HepG2 (cell line): ENCODE data around the gene XPO1.

ENCODE experiments used
- CBFB ChIP-seq: sonication (generic); formaldehyde crosslinking; IDR thresholded peaks from 2 replicates; pipeline ENCODE4 v1.4.0; 2020; ENCODE audit warnings: missing genetic modification reagents
- MYC ChIP-seq: sonication (generic); formaldehyde crosslinking; IDR thresholded peaks from 2 replicates; pipeline ENCODE4 v1.9.0; 2021; ENCODE audit warnings: missing genetic modification reagents, borderline replicate concordance
- PBX2 ChIP-seq: IDR thresholded peaks from 2 replicates; pipeline ENCODE4 v1.6.1; 2016; ENCODE audit warnings: control low read depth
- POLR2A ChIP-seq, 2 experiments: IDR thresholded peaks; 2 replicates each; pipeline ENCODE4 v1.6.1; 2011; ENCODE audit warnings: low read depth in 2 of 2, low read length in 2 of 2, mild to moderate bottlenecking in 1 of 2, moderate library complexity in 1 of 2; ENCODE audit not compliant: insufficient read depth in 1 of 2
- POLR2AphosphoS5 ChIP-seq: IDR thresholded peaks from 2 replicates; pipeline ENCODE4 v1.6.1; 2012; ENCODE audit warnings: low read depth, low read length
- POLR2G ChIP-seq: fragments of 200-400 bp; formaldehyde crosslinking; IDR thresholded peaks from 2 replicates; pipeline ENCODE4 v1.6.1; 2018; ENCODE audit warnings: mild to moderate bottlenecking, low read depth, low read length, moderate library complexity
- RFX5 ChIP-seq: IDR thresholded peaks from 2 replicates; pipeline ENCODE4 v1.6.1; 2011; ENCODE audit warnings: low read depth, low read length, improper control_type of control experiment
- TOE1 ChIP-seq: sonication (generic); formaldehyde crosslinking; IDR thresholded peaks from 2 replicates; pipeline ENCODE4 v1.4.0; 2020; ENCODE audit warnings: mild to moderate bottlenecking, missing genetic modification reagents
- TF ChIP-seq, protein P1 (sequence below): sonication (generic); formaldehyde crosslinking; IDR thresholded peaks from 2 replicates; pipeline ENCODE4 v1.5.0; 2020; ENCODE audit warnings: mild to moderate bottlenecking, missing genetic modification reagents, moderate library complexity
- TF ChIP-seq, protein P2 (sequence below): sonication (generic); formaldehyde crosslinking; IDR thresholded peaks from 2 replicates; pipeline ENCODE4 v1.4.0; 2020; ENCODE audit warnings: low read depth, mild to moderate bottlenecking, missing genetic modification reagents
- TF ChIP-seq, protein P3 (sequence below): sonication (generic); formaldehyde crosslinking; IDR thresholded peaks from 2 replicates; pipeline ENCODE4 v1.4.0; 2020; ENCODE audit warnings: missing genetic modification reagents

DNA sequence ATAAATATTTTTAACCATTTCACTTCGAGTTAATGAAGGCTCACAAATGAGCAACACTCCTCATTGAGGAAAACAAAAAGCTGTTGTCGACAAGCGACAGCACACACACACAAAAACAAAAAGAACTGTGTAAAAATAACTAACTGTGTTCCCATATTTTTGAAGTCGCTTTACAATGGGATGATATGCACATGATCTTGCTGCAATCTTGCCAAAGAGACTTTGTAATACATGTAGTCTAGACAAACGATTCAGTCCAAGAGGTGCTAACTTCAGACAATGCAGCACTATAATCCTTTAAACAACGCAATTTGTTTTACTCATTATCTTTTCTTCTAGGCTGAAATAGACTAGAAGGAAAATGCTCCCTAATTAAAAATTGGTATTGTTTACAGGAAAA is 60.1 kb downstream of the XPO1 start:
- TF ChIP-seq CBFB (CRISPR knock-in tag) (no peak), POLR2A (IDR thresholded peaks at IDR 0.05; ENCODE audit: insufficient read depth in 1 of 2, low read depth in 2 of 2, low read length in 2 of 2) (no peak), PBX2 (CRISPR knock-in tag) (no peak), TOE1 (CRISPR knock-in tag) (no peak), MYC (CRISPR knock-in tag) (no peak), POLR2AphosphoS5 (no peak), RFX5 (no peak), POLR2G (no peak)
- TF ChIP-seq, protein P1, sequence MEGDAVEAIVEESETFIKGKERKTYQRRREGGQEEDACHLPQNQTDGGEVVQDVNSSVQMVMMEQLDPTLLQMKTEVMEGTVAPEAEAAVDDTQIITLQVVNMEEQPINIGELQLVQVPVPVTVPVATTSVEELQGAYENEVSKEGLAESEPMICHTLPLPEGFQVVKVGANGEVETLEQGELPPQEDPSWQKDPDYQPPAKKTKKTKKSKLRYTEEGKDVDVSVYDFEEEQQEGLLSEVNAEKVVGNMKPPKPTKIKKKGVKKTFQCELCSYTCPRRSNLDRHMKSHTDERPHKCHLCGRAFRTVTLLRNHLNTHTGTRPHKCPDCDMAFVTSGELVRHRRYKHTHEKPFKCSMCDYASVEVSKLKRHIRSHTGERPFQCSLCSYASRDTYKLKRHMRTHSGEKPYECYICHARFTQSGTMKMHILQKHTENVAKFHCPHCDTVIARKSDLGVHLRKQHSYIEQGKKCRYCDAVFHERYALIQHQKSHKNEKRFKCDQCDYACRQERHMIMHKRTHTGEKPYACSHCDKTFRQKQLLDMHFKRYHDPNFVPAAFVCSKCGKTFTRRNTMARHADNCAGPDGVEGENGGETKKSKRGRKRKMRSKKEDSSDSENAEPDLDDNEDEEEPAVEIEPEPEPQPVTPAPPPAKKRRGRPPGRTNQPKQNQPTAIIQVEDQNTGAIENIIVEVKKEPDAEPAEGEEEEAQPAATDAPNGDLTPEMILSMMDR (CRISPR knock-in tag), result no peak
- TF ChIP-seq, protein P2, sequence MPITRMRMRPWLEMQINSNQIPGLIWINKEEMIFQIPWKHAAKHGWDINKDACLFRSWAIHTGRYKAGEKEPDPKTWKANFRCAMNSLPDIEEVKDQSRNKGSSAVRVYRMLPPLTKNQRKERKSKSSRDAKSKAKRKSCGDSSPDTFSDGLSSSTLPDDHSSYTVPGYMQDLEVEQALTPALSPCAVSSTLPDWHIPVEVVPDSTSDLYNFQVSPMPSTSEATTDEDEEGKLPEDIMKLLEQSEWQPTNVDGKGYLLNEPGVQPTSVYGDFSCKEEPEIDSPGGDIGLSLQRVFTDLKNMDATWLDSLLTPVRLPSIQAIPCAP (CRISPR knock-in tag), result no peak
- TF ChIP-seq, protein P3, sequence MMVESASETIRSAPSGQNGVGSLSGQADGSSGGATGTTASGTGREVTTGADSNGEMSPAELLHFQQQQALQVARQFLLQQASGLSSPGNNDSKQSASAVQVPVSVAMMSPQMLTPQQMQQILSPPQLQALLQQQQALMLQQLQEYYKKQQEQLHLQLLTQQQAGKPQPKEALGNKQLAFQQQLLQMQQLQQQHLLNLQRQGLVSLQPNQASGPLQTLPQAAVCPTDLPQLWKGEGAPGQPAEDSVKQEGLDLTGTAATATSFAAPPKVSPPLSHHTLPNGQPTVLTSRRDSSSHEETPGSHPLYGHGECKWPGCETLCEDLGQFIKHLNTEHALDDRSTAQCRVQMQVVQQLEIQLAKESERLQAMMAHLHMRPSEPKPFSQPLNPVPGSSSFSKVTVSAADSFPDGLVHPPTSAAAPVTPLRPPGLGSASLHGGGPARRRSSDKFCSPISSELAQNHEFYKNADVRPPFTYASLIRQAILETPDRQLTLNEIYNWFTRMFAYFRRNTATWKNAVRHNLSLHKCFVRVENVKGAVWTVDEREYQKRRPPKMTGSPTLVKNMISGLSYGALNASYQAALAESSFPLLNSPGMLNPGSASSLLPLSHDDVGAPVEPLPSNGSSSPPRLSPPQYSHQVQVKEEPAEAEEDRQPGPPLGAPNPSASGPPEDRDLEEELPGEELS, result no peak
